ENCODE results near the gene ERCC4.

ERCC4 gene

DNA sequence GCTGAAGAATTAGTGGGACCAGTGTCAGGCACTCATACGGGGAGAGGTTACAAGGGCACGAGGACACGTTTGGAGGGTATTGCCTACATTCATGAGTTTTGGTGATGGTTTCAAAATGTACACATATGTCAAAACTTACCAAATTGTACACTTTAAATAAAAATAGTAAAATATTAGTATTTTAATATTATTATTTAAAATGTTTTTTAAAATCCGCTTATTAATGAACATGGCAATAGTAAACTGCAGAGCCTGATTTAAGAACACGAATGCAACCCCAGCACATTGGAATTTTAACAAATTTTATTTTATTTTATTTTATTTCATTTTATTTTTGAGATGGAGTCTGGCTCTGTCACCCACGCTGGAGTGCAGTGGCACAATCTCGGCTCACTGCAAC, 10.9 kb upstream of the ERCC4 start:
- in situ Hi-C loops (cut with MboI; ENCODE audit: low pct_unique_long_range_greater_than_20kb, low sequenced_read_pairs): no loop called here
- DNase-seq: no peak

DNA sequence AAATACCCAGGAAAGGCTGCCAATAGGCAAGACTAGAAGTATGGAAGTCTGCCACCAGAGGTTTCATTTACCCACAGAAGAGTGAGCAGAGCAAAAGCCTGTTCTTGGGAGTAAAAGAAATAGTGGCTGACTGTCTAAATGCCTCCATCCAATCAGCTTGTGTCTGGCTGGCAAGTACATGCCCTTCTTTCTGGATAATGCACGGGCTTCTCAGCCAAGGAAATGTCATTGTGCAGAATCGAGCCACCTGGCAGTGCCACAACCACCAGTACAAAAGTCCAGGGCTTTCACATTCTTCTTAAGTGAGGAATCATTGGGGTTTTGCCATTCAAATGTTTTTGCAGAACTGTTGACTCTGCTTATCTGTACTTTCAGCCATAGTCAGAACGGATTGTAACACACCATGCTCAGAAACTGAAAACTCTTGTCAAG, 10.1 kb upstream of the ERCC4 start:
- no peak for DNase-seq
- in situ Hi-C loops (cut with MboI; ENCODE audit: low pct_unique_long_range_greater_than_20kb, low sequenced_read_pairs): no loop called here

GRCh38 chr16:13911306-13911705, 8.6 kb upstream of the ERCC4 start:
- no peak for DNase-seq
- in situ Hi-C loops (cut with MboI; ENCODE audit: low pct_unique_long_range_greater_than_20kb, low sequenced_read_pairs): no loop called here

GRCh38 chr16:13911871-13912270, 8.1 kb upstream of the ERCC4 start:
- no peak for DNase-seq
- in situ Hi-C loops (cut with MboI; ENCODE audit: low pct_unique_long_range_greater_than_20kb, low sequenced_read_pairs): no loop called here

DNA sequence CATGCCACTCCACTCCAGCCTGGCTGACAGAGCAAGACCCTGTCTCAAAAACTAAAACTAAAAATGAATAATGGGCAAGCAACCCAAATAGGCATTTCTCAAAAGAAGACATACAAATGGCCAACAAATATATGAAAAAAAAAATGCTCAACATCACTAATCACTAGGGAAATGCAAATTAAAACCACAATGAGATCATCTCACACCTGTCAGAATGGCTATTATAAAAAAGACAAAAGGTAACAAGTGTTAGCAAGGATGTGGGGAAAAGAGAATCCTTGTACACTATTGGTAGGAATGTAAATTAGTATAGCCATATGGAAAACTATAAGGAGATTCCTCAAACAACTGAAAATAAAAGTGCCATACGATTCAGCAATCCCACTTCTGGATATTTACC, 7.1 kb upstream of the ERCC4 start:
- in situ Hi-C loops (cut with MboI; ENCODE audit: low pct_unique_long_range_greater_than_20kb, low sequenced_read_pairs): no loop called here
- no peak for DNase-seq

- in situ Hi-C loops (cut with MboI; ENCODE audit: low pct_unique_long_range_greater_than_20kb, low sequenced_read_pairs): no loop called here
- no peak for DNase-seq
Observed at GRCh38 chr16:13913374-13914292, 6.3 kb upstream of the ERCC4 start.

DNA sequence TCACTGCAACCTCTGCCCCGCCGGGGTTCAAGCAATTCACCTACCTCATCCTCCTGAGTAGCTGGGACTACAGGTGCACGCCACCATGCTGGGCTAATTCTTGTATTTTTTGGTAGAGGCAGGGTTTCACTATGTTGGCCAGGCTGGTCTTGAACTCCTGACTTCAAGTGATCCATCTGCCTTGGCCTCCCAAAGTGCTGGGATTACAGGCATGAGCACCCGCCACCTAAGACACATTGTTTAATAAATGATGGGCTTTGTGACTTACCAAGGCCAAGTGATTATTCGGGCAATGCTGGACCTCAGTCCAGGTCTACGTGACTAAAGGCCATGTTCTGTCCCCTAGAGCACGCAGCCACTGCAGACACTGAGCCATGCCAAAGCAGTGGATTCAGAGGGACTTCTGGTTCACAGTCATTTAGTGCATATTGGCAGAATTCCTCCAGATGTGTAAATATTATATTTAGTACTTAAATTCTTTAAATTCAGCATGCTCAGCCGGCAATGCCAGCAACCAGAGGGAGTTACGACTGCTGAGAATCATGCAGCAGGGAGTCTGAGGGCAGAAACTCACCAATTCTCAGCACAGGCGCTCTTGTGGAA, 4.8 kb upstream of the ERCC4 start:
- DNase-seq: no peak
- in situ Hi-C loops (cut with MboI; ENCODE audit: low pct_unique_long_range_greater_than_20kb, low sequenced_read_pairs): no loop called here

DNA sequence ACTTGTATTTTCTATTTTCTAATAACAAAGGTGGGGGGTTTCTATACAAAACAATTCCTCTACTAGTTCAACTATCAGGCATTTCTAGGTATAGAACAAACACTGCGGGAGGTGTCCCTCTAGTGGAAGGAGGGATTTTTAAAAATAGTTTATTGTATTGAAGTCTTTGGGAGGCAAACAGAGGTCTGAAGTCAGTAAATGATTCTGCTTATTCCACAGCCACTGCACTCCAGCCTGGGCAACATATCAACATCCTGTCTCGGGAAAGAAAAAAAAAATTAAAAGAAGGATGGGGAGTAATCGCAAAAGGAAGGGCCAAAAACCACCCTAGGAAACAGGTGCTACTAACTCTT, 648 bp upstream of the ERCC4 start:
- in situ Hi-C loops (cut with MboI; ENCODE audit: low pct_unique_long_range_greater_than_20kb, low sequenced_read_pairs): no loop called here
- no peak for DNase-seq

DNA sequence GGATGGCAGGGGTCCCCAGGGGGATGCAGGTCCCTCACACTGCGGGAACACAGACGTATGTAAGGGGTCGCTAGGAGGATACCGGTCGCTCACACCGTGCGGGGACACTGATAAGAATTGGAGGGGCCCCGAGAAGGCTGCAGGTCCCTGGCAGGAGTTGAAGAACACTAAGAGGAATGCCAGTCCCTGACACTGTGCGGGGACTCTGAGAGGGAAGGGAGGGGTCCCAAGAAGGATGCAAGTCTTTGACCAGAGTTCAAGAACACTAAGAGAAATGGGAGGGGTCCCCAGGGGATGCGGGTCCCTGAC, 510 bp downstream of the ERCC4 start:
- DNase-seq: no peak
- in situ Hi-C loops (cut with MboI; ENCODE audit: low pct_unique_long_range_greater_than_20kb, low sequenced_read_pairs): loop anchor here (10.0 kb wide), 1 partner anchor 364 kb away; no protein-coding TSS in a partner anchor

DNA sequence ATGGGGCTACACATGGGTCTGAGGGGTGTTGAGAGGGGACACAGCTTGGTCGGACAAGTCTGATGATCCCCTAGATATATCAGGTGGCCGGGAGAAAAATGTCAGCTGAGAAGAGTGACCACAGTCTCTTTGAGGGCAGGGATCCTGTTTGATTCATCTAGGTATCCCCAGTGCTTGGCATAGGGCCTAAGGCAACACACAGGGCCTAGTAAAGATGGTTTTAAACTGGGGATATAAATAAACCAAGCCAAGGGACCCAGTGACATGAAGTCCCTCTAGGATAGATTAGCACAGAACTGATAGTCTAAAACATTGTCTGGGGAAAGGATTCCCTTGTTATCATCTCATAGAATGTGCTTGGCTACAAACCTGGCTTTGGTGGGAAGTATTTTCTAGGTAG, 1.4 kb downstream of the ERCC4 start:
- no peak for DNase-seq
- in situ Hi-C loops (cut with MboI; ENCODE audit: low pct_unique_long_range_greater_than_20kb, low sequenced_read_pairs): loop anchor here (10.0 kb wide), 1 partner anchor 363 kb away; no protein-coding TSS in a partner anchor

DNA sequence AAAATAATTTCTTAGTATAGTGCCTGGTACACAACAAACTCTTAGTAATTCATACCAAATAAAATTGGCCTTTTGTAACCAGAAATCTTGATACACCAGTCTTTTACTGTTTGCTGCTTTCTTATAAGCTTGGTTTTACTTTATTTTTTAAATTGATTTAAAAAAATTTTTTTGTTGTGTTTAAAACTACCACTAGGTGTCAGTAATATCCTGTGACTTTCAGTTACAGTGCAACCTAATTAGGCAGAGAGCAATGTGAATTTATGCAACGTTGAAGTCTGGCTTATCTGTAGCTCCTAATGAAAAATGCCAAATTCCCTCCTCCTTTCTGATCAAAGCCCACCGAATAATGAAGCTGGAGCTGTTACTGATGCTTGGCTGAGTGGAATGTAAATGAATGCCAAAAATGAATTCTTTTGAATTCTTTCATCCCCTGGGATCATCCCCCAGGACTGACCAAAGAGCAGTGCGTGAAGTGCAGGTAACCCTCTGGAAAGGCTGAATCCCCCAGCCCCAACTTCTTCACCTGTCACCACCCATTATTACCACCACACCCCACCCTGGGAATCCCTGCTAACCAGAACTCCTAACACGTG, 3.8 kb downstream of the ERCC4 start:
- in situ Hi-C loops (cut with MboI; ENCODE audit: low pct_unique_long_range_greater_than_20kb, low sequenced_read_pairs): loop anchor here (10.0 kb wide), 1 partner anchor 361 kb away; no protein-coding TSS in a partner anchor
- DNase-seq: peak; percentile 78

DNA sequence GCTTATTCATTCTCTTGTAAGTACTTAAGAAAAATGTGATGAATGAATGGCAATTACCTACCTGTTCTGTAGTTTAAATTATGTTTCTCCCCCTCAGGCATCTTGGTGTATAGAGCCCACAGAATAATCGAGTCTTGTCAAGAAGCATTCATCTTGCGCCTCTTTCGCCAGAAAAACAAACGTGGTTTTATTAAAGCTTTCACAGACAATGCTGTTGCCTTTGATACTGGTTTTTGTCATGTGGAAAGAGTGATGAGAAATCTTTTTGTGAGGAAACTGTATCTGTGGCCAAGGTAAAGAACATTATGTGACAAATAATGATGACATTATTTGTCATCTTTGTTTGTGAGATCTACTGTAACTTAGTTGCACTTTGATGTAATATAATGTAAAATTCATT, 6.5 kb downstream of the ERCC4 start:
- no peak for DNase-seq
- in situ Hi-C loops (cut with MboI; ENCODE audit: low pct_unique_long_range_greater_than_20kb, low sequenced_read_pairs): loop anchor here (10.0 kb wide), 1 partner anchor 358 kb away; no protein-coding TSS in a partner anchor

GRCh38 chr16:13926891-13927290, 6.9 kb downstream of the ERCC4 start:
- in situ Hi-C loops (cut with MboI; ENCODE audit: low pct_unique_long_range_greater_than_20kb, low sequenced_read_pairs): loop anchor here (10.0 kb wide), 1 partner anchor 358 kb away; no protein-coding TSS in a partner anchor
- no peak for DNase-seq

DNA sequence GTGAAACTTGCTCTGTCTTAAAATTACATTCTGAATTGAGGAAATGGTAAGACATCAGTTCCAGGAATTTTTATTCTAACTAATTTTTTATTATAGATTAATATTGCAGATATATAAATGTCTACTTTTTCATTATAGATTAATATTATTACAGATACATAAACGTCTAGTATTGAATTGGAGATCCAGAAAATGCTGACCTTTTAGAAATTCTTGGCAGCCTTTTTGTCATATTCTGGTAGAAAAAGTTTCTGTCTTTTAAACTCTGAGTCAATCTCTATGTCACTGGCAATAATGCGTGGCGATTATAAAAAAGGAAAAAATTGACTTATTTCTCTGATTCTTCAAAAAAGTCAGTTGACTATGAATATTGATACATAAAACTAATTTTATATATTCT, 8.7 kb downstream of the ERCC4 start:
- in situ Hi-C loops (cut with MboI; ENCODE audit: low pct_unique_long_range_greater_than_20kb, low sequenced_read_pairs): loop anchor here (10.0 kb wide), 1 partner anchor 356 kb away; no protein-coding TSS in a partner anchor
- DNase-seq: no peak

- in situ Hi-C loops (cut with MboI; ENCODE audit: low pct_unique_long_range_greater_than_20kb, low sequenced_read_pairs): no loop called here
- DNase-seq: no peak
Observed at GRCh38 chr16:13931845-13932244, 11.9 kb downstream of the ERCC4 start.

DNA sequence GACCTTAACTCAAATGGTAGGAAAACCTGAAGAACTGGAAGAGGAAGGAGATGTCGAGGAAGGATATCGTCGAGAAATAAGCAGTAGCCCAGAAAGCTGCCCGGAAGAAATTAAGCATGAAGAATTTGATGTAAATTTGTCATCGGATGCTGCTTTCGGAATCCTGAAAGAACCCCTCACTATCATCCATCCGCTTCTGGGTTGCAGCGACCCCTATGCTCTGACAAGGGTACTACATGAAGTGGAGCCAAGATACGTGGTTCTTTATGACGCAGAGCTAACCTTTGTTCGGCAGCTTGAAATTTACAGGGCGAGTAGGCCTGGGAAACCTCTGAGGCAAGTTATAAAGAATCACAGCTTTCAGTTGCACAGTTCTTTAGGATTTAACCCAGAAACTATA, 15.5 kb downstream of the ERCC4 start:
- in situ Hi-C loops (cut with MboI; ENCODE audit: low pct_unique_long_range_greater_than_20kb, low sequenced_read_pairs): no loop called here
- DNase-seq: no peak

GRCh38 chr16:13936155-13936554, 16.2 kb downstream of the ERCC4 start:
- DNase-seq: no peak
- in situ Hi-C loops (cut with MboI; ENCODE audit: low pct_unique_long_range_greater_than_20kb, low sequenced_read_pairs): no loop called here

- DNase-seq: no peak
- in situ Hi-C loops (cut with MboI; ENCODE audit: low pct_unique_long_range_greater_than_20kb, low sequenced_read_pairs): no loop called here
Observed at GRCh38 chr16:13936596-13937081, 16.7 kb downstream of the ERCC4 start.

DNA sequence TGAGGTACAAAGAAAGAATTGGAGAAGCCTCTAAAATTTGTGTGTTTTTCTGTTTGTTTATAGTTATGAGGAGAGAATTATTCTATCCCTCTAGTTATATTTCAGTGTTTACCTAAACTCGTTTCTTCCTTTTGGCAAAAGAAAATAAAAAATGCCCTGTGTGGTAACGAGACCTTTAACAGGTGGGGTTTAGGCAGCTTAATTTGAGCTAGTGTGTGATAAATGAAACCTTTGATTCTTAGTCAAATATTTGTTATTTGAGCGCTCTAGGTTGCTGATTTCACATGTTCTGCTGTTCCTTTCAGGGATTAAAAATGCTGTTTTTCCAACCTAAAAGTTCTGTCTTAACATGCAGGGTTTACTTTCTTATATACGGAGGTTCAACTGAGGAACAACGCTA, 17.5 kb downstream of the ERCC4 start:
- in situ Hi-C loops (cut with MboI; ENCODE audit: low pct_unique_long_range_greater_than_20kb, low sequenced_read_pairs): no loop called here
- no peak for DNase-seq

GRCh38 chr16:13938480-13938879, 18.5 kb downstream of the ERCC4 start:
- no peak for DNase-seq
- in situ Hi-C loops (cut with MboI; ENCODE audit: low pct_unique_long_range_greater_than_20kb, low sequenced_read_pairs): no loop called here
